GM21786 (cell line): ENCODE results near the gene PDE12.
A peak's percentile ranks its signal among the peaks of the same experiment; 100 is the strongest.
"Not testable (repeated sequence)": the region's sequence is repeated elsewhere in the genome, so short reads cannot be mapped to it uniquely, and the experiment has no call there.

Experiments used
- ATAC-seq: cut with Tn5 transposase; IDR thresholded peaks from one replicate; pipeline ENCODE4 v1.9.1; 2021; ENCODE audit not compliant: unreplicated experiment

Gene PDE12

DNA sequence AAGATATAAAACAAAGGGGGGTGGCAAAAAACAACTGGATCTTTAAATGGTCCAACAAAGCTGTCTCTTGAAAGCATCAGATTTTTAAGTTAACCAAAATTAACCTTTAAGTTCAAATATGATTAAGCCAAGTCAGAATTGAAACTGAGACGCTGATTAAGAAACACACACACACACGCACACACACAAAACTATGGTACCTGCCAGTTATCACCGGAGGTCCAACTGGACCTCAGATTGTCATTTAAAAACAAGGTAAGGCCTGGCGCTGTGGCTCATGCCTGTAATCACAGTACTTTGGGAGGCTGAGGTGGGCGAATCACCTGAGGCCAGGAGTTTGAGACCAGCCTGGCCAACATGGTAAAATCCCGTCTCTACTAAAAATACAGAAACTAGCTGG lies 30.7 kb downstream of the PDE12 start:
- no peak for ATAC-seq

GRCh38 chr3:57587905-57588304 lies 31.8 kb downstream of the PDE12 start:
- no peak for ATAC-seq

- ATAC-seq: no peak
These were observed 36.2 kb downstream of the PDE12 start for GRCh38 chr3:57592306-57592705.

- ATAC-seq: no peak
These were observed 38.1 kb downstream of the PDE12 start for GRCh38 chr3:57594144-57594543.

DNA sequence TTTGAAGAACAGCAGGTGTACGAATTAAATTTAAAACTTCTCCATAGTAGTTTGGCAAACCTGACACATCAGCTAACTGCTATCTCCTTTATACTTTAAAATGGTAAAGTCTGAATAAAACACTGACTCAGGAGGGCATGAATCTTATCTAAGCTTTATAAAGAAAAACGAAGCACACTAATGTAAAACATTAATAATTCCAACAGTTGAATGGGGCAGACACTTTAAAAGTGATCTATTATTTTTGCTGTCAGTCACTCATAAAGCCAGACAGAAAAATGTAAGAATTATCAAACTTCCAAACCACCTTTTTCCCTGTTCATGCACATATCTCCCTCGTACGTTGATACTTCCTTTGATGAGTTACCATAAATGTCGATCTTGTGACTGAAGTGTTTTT lies 38.5 kb downstream of the PDE12 start:
- no peak for ATAC-seq

GRCh38 chr3:57596495-57597126 lies 40.5 kb downstream of the PDE12 start:
- no peak for ATAC-seq

GRCh38 chr3:57597127-57597923 lies 41.3 kb downstream of the PDE12 start, which contains the start of gene ARF4:
TSS of gene ARF4 (minus strand) at chr3:57597344. CDS start at chr3:57597140, 204 bp downstream.
- ATAC-seq: peak; percentile 89

DNA sequence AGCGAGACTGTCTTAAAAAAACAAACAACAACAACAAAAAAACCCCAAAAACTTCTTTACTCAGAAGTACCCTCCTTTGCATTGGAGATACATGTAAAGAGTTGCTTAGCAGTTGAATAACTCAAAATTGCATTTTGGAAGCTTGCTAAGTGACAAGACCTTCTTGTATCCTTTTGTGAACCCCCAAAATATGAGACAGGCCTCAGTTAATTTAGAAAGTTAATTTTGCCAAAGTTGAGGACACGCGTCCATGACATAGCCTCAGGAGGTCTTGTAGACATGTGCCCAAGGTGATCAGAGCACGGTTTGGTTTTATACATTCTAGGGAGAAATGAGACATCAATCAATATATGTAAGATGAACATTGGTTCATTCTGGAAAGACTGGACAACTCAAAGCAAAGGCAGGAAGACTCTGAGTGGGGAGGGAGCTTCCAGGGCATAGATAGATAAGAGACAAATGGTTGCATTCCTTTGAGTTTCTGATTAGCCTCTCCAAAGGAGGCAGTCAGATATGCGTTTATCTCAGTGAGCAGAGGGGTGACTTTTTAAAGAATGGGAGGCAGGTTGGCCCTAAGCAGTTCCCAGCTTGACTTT lies 42.8 kb downstream of the PDE12 start:
- no peak for ATAC-seq

- no peak for ATAC-seq
These were observed 44.1 kb downstream of the PDE12 start for GRCh38 chr3:57600195-57600594.

DNA sequence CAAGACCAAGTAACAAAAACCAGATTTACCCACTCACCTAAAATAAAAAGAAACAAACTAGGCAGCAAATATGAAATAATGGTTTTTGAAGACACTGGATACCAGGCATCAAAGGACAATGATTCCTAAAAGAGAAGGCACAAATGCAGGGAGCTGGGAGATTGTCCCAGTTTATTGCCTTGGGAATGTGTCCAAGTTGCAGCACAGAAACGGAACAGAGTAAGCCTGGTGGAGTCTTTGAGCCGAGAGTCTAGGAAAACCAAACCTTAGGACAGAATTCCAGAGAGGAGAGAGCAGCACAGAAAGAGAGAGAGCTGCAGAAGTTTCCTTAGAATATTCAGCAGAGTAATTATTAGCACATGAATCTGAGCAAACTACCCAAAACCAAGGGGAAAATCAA lies 48.9 kb downstream of the PDE12 start:
- ATAC-seq: no peak

- no peak for ATAC-seq
These were observed 49.6 kb downstream of the PDE12 start for GRCh38 chr3:57605683-57606082.

GRCh38 chr3:57611870-57612269 lies 55.8 kb downstream of the PDE12 start:
- not testable (repeated sequence) for ATAC-seq

- ATAC-seq: no peak
These were observed 60.2 kb downstream of the PDE12 start for GRCh38 chr3:57616233-57616632.
